ENCODE measurements around the gene UBE2V1.
A peak's percentile ranks its signal among the peaks of the same experiment; 100 is the strongest.

Gene UBE2V1

DNA sequence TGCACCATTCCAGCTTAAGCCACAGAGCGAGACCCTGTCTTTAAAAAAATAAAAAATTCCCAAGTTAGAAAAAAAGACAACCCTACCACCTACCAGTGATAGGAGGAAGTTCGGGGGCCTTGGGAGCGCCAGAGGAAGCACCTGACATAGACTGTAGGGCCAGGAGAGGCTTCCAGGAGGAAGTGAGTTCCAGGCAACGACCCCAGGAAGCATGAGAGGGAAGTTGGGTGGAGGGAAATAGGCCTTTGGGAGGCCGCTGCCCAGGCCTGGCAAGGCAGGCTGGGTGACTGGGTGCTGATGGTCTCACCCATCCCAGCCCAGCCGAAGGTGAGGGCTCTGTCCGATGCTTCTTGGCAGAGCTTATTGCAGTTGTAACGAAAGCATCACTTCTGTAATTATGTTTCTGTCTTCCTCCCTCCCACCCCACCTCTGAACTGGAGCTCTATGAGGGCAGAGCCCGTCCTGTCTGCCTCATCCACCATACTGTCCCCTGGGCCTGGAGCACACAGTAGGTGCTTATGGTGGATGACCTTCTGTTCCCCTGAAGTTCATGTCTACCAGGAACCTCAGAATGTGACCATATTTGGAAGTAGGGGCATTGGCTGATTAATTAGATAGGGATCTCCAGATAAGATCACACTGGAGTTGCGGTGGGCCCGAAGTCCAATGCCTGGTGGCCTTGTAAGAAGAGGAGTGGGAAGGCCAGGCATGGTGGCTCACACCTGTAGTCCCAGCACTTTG is 54.1 kb downstream of the UBE2V1 start:
- DNase-seq, result peak; percentile 19

- no peak for DNase-seq
These were observed 55.3 kb downstream of the UBE2V1 start for GRCh38 chr20:50057714-50058053.

- DNase-seq, result no peak
These were observed 55.8 kb downstream of the UBE2V1 start for GRCh38 chr20:50056951-50057713.

- no peak for DNase-seq
These were observed 56.5 kb downstream of the UBE2V1 start for GRCh38 chr20:50056408-50056926.

GRCh38 chr20:50055524-50056083 is 57.3 kb downstream of the UBE2V1 start:
- DNase-seq, result no peak

GRCh38 chr20:50054626-50055511 is 58.1 kb downstream of the UBE2V1 start:
- DNase-seq, result no peak

GRCh38 chr20:50054231-50054547 is 58.8 kb downstream of the UBE2V1 start:
- DNase-seq, result no peak

DNA sequence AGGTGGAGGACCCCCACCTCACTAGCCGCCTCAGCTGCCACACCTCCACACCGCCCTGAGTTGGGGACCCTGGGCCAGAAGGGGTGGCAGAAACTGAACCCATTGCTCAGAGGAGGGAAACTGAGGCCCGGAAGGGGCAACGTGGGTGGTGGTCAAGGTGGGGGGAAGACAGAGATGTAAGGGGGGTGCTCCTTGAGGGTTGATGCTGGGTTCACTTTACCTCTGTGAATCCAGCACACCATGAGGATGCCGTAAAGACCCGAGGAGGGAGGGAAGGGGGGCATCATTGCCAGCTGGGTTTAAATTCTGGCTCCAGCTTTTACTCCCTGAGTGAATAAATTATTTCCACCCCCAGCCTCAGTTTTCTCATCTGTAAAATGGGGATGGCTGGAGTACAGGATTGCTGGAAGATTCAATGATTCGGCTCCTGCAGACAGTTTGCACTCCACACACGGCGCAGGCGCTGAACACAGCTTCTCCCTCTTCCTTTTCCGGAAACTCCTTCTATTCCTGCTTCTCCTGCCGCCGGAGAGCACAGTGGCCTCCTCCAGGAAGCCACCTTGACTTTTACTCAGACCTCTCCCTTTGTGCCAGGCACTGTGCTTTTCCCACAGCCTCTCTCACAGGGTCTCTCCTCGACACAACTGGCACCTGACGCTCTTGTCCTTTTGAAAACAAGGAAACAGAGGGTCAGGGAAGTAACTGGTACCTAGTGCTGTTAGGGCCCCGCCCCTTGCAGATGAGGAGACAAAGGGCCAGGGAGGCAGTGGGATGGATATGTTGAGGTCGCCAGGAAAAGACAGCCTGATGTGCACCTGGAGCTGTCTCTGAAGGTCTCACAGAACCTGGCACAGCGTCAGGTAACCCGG is 59.4 kb downstream of the UBE2V1 start:
- no peak for DNase-seq

DNA sequence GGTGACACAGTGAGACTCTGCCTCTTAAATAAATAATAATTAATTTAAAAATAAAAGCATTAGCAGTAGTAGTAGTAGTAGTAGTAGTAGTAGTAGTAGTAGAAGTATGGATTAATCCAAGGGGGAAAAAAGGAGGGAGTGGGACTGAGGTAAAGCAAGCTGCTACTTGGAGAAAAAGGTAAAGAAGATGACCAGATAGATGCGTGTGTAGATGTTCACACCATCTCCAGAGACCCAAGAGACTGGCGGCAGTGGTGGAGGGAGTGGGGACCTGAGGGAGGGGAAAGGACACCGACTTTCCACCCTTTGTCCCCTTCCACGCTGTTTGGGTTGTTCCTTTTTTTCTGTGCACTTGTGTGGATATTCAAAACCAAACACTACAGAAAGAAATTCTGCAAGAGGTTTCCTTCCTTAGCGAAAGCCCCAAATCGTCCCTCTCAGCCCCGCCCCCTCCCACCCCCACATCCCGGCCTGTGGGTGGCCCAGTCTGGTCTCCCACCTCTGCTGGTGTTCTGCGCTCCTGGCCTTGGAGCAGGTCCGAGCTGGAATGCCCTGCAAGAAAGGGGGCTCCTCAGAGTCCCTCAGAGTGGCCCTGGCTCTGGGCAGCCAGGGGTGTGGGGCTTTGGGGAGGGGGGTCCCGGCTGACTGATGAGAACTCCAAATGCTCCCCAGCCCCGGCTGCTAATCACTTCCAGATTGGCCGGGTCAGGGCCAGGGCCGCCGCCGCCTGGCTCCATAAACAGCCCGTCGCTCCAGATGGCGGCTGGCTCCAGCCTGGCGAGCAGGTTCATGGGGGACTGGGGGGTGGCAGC is 60.2 kb downstream of the UBE2V1 start:
- peak; percentile 16 for DNase-seq

- no peak for DNase-seq
These were observed 62.2 kb downstream of the UBE2V1 start for GRCh38 chr20:50050660-50051308.

DNA sequence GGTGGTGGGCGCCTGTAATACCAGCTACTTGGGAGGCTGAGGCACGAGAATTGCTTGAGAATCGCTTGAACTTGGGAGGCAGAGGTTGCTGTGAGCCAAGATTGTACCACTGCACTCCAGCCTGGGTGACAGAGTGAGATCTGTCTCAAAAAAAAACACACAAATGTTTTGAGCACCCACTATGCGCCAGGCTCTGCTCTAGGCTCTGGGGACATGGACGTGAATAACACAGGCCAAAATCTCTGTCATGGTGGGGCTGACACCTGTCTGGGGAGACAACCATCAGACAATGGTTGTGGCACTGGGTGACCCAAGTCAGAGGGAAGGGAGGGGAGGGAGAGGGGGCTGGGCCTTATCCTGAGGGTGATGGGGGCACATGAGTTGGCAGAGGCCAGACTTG is 62.7 kb downstream of the UBE2V1 start:
- no peak for DNase-seq

DNA sequence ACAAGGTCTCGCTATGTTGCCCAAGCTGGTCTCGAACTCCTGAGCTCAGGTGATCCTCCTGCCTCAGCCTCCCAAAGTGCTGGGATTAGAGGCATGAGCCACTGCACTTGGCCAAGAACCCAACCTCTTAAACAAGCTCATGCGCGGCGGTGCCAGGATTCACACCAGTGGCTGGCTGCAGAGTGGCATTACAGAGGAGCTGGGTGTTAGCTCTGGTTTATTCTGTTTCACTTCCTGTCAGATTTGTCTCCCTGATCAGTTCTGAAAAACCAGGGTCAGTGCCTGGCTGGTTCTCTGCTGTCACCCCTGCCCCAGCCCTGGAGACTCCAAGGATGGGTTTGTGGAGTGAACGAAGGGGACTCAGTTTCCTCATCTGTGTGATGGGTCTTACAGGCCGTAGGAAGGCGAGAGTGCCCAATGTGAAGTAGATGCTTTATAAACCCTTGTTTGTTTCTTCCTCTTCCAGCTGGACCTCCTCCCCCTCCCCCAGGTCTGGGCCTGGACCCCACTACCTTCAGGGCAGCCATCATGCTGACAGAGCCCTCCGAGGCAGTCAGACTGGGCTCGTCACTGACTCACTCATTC is 63.4 kb downstream of the UBE2V1 start:
- peak; percentile 75 for DNase-seq

GRCh38 chr20:50048420-50049166 is 64.4 kb downstream of the UBE2V1 start:
- peak; percentile 56 for DNase-seq

- no peak for DNase-seq
These were observed 68.5 kb downstream of the UBE2V1 start for GRCh38 chr20:50044353-50044960.

GRCh38 chr20:50043573-50044352 is 69.2 kb downstream of the UBE2V1 start:
- no peak for DNase-seq

DNA sequence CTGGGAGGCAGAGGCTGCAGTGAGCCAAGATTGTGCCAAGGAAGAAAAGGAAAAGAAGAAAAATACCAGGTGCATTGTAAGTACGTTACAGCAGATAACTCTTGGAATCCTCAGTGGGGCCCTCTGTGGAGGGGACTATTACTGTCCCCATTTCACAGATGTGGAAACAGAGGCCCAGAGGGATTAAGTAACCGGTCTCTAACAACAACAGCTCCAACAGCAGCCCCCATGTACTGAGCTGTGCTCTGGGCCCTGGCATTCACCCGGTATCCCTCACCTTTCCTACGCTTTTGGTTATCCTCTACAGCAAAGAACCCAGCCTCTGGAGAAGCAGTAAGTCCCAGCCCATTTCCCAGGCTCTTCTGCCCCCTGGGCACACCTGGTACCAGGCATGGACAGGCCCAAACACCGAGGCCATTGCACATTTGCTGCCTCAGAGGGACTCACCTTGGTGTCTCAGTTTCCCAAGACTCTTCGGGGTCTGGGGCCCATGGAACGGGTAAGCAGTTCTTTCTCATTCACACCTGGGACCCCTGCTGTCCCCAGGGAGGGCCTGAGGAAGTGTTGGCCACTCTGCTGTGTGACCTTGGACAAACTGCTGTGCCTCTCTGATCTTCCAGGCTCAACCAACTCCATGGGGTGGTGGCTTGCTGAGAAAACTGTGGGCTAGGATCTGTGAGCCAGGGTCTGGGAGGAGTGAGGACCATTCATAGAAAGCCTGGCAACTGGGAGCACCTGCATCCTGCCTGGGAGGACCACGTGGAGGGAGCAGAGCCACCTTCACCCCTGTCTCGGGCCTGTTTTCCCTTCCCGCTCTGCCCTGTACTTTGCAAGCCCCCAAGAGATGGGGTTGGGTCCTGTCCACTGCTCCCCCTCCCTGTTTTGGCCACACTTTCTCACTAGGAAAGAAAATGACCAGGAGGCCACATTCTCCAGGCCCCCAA is 70.3 kb downstream of the UBE2V1 start:
- DNase-seq, result no peak

Data from MV-4-11 (cell line).